ENCODE measurements around the gene CLCA2.
A peak's percentile ranks its signal among the peaks of the same experiment; 100 is the strongest.

The CLCA2 gene

DNA sequence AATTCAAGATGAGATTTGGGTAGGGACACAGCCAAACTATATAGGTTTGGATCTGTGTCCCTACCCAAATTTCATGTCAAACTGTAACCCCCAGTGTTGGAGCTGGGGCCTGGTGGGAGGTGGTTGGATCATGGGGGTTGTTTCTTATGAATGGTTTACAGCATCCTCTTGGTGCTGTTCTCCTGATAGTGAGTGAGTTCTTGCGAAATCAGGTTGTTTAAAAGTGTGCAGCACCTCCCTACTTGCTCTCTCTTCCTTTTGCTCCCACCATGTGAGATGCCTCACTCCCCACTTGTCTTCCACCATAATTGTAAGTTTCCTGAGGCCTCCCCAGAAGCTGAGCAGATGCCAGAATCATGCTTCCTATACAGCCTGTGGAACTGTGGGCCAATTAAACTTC, 45.2 kb upstream of the CLCA2 start:
- H3K27me3 ChIP-seq (ENCODE audit: insufficient read depth, poor library complexity, severe bottlenecking) = no peaks in the 10 kb centered on the region
- no peak for DNase-seq (ENCODE audit: low read depth in 1 of 2, low spot score in 1 of 2)
- H3K27ac ChIP-seq (replicated peaks) = no peak overlapping the region
- H3K4me3 ChIP-seq (replicated peaks; ENCODE audit: insufficient read depth, low read length) = no peak overlapping the region
- TF ChIP-seq GABPA (IDR thresholded peaks at IDR 0.05; ENCODE audit: low read depth) (no peak), SPI1 (IDR thresholded peaks at IDR 0.05; ENCODE audit: borderline replicate concordance, low read depth) (no peak)
- TF ChIP-seq, protein P1, sequence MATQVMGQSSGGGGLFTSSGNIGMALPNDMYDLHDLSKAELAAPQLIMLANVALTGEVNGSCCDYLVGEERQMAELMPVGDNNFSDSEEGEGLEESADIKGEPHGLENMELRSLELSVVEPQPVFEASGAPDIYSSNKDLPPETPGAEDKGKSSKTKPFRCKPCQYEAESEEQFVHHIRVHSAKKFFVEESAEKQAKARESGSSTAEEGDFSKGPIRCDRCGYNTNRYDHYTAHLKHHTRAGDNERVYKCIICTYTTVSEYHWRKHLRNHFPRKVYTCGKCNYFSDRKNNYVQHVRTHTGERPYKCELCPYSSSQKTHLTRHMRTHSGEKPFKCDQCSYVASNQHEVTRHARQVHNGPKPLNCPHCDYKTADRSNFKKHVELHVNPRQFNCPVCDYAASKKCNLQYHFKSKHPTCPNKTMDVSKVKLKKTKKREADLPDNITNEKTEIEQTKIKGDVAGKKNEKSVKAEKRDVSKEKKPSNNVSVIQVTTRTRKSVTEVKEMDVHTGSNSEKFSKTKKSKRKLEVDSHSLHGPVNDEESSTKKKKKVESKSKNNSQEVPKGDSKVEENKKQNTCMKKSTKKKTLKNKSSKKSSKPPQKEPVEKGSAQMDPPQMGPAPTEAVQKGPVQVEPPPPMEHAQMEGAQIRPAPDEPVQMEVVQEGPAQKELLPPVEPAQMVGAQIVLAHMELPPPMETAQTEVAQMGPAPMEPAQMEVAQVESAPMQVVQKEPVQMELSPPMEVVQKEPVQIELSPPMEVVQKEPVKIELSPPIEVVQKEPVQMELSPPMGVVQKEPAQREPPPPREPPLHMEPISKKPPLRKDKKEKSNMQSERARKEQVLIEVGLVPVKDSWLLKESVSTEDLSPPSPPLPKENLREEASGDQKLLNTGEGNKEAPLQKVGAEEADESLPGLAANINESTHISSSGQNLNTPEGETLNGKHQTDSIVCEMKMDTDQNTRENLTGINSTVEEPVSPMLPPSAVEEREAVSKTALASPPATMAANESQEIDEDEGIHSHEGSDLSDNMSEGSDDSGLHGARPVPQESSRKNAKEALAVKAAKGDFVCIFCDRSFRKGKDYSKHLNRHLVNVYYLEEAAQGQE (IDR thresholded peaks at IDR 0.05; ENCODE audit: insufficient replicate concordance, low read depth) = no peak
- TF ChIP-seq, protein P2, sequence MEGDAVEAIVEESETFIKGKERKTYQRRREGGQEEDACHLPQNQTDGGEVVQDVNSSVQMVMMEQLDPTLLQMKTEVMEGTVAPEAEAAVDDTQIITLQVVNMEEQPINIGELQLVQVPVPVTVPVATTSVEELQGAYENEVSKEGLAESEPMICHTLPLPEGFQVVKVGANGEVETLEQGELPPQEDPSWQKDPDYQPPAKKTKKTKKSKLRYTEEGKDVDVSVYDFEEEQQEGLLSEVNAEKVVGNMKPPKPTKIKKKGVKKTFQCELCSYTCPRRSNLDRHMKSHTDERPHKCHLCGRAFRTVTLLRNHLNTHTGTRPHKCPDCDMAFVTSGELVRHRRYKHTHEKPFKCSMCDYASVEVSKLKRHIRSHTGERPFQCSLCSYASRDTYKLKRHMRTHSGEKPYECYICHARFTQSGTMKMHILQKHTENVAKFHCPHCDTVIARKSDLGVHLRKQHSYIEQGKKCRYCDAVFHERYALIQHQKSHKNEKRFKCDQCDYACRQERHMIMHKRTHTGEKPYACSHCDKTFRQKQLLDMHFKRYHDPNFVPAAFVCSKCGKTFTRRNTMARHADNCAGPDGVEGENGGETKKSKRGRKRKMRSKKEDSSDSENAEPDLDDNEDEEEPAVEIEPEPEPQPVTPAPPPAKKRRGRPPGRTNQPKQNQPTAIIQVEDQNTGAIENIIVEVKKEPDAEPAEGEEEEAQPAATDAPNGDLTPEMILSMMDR (IDR thresholded peaks at IDR 0.05; ENCODE audit: insufficient read depth, low read length) = no peak

DNA sequence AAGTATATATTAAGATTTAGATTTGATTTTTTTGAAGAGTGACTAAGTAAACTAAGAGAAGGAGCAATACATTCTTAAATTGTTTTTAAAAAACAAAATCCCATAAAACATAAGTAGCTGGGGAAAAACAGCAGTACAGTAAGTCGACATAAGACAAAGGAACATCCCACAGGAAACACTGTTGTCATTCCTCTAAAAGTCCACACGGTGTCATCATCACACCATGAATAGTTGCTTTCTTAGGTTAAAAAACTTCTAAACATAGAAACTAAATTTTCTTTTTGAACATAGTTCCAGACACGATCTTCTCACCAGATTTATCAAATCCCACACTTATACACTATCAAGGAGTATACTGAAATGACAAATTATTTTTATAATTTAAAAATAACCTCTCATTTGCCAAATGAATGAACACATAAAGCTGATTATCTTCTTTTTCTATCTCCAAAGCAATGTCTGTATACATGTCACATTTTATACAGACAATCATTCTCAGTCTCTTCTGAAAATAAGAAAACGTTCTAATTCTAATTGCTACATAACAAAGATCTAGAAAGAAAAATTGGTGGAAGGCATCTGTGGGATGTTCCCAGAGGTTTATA, 43.6 kb upstream of the CLCA2 start:
- no peak for DNase-seq (ENCODE audit: low read depth in 1 of 2, low spot score in 1 of 2)
- Histone ChIP-seq H3K4me3 (replicated peaks; ENCODE audit: insufficient read depth, low read length) (no peak overlapping the region), H3K27ac (replicated peaks) (no peak overlapping the region), H3K27me3 (ENCODE audit: insufficient read depth, poor library complexity, severe bottlenecking) (no peaks in the 10 kb centered on the region)
- TF ChIP-seq, protein P1 (IDR thresholded peaks at IDR 0.05; ENCODE audit: insufficient replicate concordance, low read depth) = no peak
- no peak for TF ChIP-seq SPI1 (IDR thresholded peaks at IDR 0.05; ENCODE audit: borderline replicate concordance, low read depth)
- TF ChIP-seq, protein P2 (IDR thresholded peaks at IDR 0.05; ENCODE audit: insufficient read depth, low read length) = peak; percentile 67

DNA sequence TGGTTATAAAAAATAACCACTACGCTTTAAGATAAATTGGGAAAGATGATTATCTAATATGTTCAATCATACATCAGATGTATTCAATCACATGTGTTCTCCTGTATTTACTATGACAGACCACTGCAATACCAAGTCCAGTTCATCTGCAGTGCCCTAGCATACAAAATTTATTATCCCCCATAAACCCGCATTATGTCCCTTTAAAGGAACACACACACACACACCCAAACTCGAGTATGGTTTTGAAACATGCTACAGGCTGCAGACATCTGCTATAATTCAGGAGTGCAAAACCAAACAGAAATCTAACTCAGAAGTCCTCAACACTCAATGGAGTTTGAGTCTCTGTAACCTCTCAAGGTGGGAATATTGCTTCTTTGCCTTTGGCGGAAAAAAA, 42.7 kb upstream of the CLCA2 start:
- Histone ChIP-seq H3K27ac (replicated peaks) (no peak overlapping the region), H3K4me3 (replicated peaks; ENCODE audit: insufficient read depth, low read length) (no peak overlapping the region), H3K27me3 (ENCODE audit: insufficient read depth, poor library complexity, severe bottlenecking) (no peaks in the 10 kb centered on the region)
- TF ChIP-seq GABPA (IDR thresholded peaks at IDR 0.05; ENCODE audit: low read depth) = no peak
- no peak for TF ChIP-seq POLR2AphosphoS5 (IDR thresholded peaks at IDR 0.05; ENCODE audit: low read depth)
- no peak for TF ChIP-seq SPI1 (IDR thresholded peaks at IDR 0.05; ENCODE audit: borderline replicate concordance, low read depth)
- TF ChIP-seq, protein P1 (IDR thresholded peaks at IDR 0.05; ENCODE audit: insufficient replicate concordance, low read depth) = no peak
- TF ChIP-seq, protein P2 (IDR thresholded peaks at IDR 0.05; ENCODE audit: insufficient read depth, low read length) = no peak
- no peak for DNase-seq (ENCODE audit: low read depth in 1 of 2, low spot score in 1 of 2)

All from HL-60 (cell line).